NCI-H2227 treated with DMSO at 0.1 percent for 48 hours (cell line): Measurements from ENCODE around the gene AMT.

Experiments
- DNase-seq: peaks from one replicate; lab custom pipeline; 2025; lab: John Stamatoyannopoulos, UW

AMT gene

DNA sequence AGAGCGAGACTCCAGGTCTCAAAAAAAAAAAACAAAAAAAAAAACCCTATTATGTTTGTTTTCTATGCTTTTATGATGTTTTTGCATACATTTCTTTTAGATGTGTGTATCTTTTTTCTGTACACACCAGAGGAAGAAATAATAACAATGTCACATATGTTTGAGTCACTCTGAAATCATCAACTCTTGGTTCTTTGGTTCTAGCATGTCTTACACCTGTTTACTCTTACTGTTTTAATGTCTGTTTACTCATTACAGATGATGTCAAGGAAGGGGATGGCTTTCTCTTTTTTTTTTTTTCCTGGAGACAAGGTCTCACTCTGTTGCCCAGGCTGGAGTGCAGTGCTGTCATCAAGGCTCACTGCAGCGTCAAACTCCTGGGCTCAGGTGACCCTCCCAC, 34.6 kb downstream of the AMT start:
- DNase-seq: no peak

DNA sequence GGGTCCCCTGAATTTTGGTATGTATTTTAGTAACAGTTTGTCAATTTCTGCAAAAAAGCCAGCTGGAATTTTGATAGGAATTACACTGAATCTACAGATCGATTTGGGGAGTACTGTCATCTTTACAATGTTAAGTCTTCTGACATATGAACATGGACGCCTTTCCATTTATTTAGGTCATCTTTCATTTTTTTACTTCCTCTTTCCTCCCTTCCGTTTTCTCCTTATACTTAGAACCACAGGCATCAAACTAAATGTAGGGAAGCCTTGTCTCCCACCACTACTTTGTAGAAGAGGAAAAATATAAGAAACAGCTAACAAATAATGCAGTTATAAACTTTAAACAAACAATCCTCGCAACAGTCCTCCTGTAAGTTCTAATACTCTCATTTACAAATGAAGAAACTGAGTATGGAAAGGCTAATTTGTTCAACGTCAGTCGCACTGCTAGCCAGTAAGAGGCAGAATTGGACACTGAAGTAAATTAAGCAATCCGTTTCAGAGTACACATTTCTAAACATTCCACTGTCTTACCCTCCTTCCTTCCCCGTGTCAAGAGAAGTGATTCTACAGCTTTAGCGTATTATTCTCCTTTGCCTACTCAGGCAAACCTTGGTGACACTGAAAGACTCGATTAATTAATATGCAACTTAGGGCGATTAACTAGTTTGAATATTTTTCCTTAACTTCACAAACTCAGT, 36.1 kb downstream of the AMT start:
- DNase-seq: no peak

DNA sequence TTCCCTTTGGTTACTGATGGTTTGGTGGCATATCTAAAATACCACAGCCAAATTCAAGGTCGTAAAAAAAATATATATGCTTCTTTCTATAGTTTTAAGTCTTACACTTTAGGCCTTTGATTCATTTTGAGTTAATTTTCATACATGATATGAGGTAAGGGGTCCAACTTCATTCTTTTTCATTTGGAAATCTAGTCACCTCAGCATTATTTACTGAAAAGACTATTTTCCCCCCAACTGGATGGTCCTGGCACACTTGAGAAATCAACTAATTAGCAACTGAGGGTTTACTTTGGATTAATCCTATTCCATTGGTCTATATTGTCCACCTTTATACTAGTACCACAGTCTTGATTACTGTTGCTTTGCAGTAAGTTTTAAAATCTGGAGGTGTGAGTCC, 36.7 kb downstream of the AMT start:
- no peak for DNase-seq

DNA sequence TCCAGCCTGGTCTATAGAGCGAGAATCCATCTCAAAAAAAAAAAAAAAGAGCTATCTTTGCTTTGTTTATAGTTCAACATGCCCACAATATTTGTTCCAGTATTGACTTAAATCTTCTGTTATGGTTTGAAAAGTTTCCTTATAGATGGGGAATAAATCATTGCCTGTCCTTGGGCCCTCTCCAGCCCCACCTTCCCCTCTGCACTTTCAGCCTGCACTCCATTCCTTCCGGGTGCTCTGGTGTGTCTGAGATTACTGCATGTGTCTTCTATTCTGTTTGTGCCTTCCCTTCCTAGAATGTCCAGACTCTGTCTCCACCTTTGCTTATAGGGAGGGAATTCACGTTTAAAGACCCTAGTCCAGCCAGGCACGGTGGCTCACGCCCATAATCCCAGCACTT, 38.9 kb downstream of the AMT start:
- DNase-seq: no peak

DNA sequence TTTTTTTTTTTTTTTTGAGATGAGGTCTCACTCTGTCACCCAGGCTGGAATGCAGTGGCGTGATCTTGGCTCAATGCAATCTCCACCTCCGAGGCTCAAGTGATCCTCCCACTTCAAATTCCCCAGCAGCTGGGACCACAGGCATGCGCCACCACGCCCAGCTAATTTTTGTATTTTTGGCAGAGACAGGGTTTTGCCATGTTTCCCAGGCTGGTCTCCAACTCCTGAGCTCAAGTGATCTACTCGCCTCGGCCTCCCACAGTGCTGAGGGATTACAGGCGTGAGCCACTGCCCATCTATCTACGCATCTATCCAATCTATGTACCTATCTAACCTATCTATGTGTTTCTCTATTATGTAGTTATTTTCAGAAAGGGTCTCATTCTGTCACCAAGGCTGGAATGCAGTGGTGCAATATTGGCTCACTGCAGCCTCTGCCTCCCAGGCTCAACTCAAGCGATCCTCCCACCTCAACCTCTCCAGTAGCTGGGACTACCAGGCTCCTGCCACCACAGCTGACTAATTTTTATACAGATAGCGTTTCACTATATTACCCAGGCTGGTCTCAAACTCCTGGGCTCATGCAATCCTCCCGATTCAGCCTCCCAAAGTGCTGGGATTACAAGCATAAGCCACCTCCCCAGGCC, 43.9 kb downstream of the AMT start:
- DNase-seq: no peak

DNA sequence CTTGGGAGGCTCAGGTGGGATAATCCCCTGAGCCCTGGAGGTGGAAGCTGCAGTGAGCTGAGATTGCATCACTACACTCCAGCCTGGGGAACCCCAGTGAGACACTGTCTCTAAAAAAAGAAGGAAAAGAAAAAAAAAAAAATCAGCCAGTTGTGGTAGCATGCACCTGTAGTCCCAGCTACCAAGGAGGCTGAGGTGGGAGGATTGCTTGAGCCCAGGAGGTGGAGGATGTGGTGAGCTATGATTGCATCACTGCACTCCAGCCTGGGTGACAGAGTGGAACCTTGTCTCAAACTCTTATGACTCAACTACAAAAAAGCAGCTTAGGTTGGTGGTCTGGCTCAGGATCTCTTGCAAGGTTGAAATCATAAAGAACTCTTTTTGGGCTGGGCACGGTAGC, 44.8 kb downstream of the AMT start:
- no peak for DNase-seq

DNA sequence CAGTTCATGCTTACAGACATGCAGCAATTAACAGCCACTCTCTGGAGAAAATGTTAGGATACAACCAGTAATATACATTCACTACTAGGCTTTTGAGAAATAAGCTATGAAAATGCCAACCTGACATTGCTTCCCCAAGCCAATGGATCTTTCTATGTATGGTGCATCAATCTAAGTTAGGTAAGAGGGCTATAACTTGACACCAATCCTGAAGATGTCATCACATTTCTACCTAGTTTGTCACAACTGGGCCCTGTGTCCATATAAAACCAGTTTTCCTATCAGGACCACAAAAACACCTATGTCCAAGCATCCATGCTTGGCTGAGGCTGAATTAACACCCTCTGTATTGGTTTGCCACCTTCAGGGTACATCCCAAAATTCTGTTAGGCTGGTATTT, 50.3 kb downstream of the AMT start:
- no peak for DNase-seq

DNA sequence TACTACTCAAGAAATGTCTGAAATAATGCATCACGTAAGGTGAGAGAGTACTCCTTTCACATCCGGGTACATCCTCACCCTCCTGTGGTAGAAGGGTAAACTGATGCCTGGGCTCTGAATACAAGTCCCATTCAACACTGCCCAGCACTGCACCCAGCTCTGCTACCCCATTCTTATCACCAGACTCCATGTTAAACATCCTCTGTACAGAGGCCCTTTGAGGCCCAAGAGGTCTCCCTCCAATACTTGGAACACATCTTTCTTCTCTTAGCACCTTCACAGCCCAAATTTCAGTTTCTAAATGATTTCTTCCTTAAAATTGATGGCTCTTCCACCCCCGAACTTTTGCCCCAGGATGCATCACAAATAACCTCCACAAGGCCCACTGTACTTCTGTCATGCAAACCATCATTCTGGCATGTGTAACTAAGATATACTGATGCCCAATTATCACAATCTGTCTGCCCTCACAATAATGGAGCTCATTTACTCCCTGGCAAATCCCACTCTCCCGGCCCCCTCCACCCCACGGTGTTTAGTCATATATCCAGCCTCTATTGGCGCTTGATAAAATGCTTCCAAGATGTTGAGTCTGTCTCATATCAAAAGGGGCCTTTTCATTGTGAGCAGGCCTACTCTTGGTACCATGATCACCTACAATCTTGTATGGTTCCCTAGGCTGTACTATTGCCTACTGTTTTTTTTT, 51.5 kb downstream of the AMT start:
- DNase-seq: no peak
